ENCODE measurements around the gene ZNF784. TPM values are rescaled to one million over a fixed set of nuclear protein-coding genes. Genes with fewer than 3 reads are reported as not detected.

ZNF784 gene
- total RNA-seq, 1 donor from 2014 or later, result 3.7 TPM

GRCh38 chr19:55603581-55604292 lies 20.6 kb downstream of the ZNF784 start:
- no peak for DNase-seq (ENCODE audit: low read depth, low spot score)

GRCh38 chr19:55603115-55603514 lies 21.3 kb downstream of the ZNF784 start:
- no peak for DNase-seq (ENCODE audit: low read depth, low spot score)

DNA sequence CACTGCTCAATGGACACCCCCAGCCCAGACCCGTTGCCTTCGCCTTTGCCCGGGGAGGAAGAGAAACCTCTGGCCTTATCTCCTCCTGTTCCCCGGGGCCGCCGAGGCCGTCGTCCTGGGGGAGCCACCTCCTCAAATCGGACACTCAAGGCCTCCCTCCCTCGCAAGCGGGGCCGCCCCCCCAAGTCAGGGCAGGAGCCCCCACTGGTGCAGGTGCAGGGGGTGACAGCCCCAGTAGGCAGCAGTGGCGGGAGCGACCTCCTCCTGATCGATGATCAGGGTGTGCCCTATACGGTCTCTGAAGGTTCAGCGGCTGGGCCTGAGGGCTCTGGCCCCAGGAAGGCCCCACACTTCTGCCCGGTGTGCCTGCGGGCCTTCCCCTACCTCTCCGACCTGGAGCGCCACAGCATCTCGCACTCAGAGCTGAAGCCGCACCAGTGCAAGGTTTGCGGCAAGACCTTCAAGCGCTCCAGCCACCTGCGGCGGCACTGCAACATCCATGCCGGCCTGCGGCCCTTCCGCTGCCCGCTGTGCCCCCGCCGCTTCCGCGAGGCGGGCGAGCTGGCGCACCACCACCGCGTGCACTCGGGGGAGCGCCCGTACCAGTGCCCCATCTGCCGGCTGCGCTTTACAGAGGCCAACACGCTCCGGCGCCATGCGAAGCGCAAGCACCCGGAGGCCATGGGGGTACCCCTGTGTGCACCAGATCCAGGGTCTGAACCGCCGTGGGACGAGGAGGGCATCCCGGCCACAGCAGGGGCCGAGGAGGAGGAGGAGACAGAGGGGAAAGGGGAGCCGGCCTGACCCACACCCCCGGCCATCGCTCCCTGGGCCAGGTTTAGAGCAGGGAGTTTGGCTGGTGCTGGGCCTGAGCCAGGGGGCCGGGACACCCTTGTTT lies 22.0 kb downstream of the ZNF784 start:
- DNase-seq (ENCODE audit: low read depth, low spot score), result no peak

GRCh38 chr19:55601084-55601483 lies 23.3 kb downstream of the ZNF784 start:
- DNase-seq (ENCODE audit: low read depth, low spot score), result no peak

DNA sequence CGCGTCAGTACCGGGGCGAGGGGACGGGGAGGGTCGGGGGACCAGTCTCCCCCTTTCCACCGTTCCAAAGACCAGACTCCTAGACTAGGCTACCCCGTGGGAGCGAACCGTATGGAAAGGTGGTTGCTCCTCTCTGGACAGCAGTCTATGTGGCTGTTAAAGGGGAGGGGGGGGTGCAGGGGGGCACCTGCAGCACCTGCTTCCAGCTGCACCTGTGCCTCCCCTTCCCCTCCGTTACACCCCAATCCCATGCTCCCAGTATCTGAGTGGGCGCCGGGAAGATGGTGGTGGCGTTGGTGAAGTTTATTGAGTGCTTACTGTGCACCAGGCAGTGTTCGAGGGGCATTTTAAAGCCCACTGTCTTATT lies 23.7 kb downstream of the ZNF784 start:
- no peak for DNase-seq (ENCODE audit: low read depth, low spot score)

DNA sequence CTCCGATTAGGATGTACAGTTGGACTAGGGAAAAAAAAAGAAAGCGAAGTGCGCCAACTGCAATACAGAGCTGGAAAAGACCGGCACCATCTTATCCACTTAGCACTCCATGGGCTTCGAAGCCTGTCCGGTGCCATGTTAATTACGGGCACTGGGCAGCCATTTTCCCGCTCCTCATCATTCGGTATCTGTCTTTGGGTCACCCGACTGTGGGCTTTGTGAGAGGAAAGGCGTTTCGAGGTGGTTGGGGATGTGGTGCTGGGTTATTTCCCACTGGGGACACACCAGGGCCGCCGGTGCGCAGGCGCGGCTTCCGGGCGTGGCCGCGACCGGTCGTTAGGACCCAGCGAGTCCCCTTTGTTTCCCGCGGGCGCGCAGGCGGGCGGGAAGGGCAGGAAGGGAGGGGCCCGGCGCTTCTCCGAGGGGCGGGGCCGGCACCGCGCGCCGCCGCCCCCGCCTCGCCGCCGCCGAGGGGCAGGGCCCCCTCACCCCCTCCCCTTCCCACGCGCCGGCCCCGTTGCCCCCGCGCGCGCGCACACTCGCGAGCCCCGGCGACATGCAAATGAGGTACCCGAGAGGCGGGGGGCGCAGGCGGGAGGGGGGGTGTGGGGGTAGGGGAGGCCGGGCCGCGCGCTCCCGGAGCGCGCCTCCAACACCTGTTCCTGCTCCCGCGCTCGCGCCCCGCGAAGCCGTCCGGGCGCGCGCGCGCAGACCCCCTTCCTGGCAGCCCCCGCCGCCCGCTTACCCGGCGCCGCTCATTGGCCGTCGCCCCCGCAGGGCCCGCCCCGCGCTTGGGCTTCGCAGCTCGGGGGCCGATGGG lies 24.3 kb downstream of the ZNF784 start, which contains the start of gene ZNF524:
Gene ZNF524 (plus strand): TSS at position 447 of the 820 bp plus-strand sequence. CDS start 1,825 bp downstream, outside the sequence.
- peak; percentile 56 for DNase-seq (ENCODE audit: low read depth, low spot score)

DNA sequence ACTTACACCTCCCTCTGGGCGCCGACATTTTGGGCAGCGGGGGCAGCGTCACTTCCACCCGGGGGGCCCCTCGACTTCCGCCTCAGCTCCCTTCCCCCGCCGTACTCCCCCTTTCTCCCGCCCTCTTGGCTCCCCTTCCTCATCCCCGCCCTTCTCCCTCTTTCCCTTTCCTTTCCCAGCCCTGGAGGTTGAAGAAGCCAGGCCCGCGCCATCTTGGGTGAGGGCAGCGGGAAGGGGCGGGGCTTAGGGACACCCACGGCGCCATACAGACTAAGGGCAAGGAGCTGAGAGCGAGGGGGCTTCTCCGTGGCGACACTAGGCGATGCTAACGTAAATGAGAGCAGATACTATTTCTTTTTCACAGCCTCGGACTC lies 24.9 kb downstream of the ZNF784 start, which contains the start of gene FIZ1:
Gene FIZ1 (minus strand): TSS at position 50 of the 374 bp plus-strand sequence. CDS start 1,652 bp downstream, outside the sequence.
- peak; percentile 96 for DNase-seq (ENCODE audit: low read depth, low spot score)

DNA sequence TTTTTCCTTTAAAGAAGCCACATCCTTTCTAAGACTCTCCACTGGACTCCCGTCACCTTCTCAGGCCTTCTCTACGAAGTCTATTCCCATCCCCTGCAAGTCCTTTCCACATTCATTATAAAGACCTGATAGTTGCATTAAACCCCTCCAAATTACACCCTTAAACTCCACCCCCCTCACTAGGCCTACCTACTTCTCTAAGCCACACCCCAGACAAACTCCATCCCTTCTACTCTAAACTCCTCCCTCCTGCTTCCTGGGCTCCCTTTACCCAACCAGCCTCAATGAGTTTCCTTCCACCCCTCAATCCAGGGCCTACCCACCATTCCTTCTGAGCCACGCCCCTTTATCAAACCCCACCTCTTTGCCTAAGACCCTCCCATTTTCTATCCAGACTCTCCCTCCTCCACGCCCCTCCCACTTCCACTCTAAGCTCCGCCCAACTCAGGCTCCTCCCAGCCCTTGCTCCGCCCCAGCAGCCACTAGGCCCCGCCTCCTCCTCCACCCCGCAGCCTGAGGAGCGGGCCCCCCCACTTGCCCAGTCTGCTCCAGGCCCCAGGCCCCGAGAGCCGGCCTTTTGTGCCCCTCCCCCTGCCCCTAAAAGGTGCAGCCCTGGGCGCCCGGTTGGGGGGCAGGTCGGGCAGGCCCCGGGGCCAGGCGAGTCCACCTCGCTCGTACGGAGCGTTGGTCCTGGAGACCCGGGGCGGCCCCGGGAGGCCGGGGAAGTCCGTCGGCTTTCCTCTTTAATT lies 25.5 kb downstream of the ZNF784 start:
- DNase-seq (ENCODE audit: low read depth, low spot score), result peak; percentile 85

- no peak for DNase-seq (ENCODE audit: low read depth, low spot score)
Observed at GRCh38 chr19:55598034-55598433, 26.3 kb downstream of the ZNF784 start.

- no peak for DNase-seq (ENCODE audit: low read depth, low spot score)
Observed at GRCh38 chr19:55597501-55597921, 26.9 kb downstream of the ZNF784 start.

DNA sequence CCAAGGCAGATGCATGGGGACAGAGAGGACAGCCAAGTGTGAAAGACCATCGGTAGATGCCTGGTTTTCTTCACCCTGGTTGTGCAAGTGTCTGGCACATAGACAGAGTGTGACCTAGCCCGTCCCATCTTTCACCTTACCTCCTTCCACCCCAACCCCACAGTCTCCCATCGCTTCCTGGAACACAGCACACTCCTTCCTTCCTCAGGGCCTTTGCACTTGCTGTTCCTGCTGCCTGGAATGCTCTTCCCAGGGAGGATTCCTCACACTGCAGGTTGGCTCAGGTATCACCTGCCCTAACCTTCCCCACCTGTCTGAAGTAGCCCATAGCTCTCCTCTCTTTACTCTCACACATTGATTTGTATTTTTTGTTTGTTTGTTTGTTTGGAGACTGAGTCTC lies 28.1 kb downstream of the ZNF784 start:
- no peak for DNase-seq (ENCODE audit: low read depth, low spot score)

GRCh38 chr19:55594996-55595545 lies 29.3 kb downstream of the ZNF784 start:
- DNase-seq (ENCODE audit: low read depth, low spot score), result no peak

DNA sequence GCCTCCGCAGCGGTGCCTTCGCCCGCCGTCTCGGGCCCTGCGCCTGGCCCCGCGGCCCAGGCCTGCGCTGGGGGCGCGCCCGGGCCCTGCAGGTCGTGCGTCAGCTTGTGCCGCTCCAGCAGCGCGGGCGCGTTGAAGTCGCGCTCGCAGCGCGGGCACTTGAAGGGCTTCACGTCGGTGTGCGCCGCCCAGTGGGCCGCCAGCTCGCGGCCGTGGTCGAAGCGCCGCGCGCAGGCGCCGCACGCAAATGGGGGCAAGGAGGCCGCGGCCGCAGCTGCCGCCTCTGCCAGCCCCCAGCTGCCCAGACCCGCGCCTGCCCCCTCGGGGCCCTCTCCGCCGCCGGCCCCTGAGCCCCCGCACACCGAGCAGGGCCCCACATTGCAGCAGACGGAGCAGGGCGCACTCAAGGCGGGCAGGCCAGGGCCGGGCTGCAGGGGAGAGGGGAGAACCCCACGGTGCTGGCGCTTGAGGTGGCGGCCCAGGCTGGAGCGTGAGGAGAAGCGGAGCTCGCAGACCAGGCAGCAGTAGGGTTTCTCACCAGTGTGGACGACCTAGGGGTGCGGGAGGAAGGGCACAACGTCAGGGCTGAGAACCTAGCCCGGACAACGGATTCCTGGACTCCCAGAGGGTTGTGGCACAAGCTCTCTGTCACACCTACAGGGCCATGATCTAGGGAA lies 31.1 kb downstream of the ZNF784 start:
- no peak for DNase-seq (ENCODE audit: low read depth, low spot score)

DNA sequence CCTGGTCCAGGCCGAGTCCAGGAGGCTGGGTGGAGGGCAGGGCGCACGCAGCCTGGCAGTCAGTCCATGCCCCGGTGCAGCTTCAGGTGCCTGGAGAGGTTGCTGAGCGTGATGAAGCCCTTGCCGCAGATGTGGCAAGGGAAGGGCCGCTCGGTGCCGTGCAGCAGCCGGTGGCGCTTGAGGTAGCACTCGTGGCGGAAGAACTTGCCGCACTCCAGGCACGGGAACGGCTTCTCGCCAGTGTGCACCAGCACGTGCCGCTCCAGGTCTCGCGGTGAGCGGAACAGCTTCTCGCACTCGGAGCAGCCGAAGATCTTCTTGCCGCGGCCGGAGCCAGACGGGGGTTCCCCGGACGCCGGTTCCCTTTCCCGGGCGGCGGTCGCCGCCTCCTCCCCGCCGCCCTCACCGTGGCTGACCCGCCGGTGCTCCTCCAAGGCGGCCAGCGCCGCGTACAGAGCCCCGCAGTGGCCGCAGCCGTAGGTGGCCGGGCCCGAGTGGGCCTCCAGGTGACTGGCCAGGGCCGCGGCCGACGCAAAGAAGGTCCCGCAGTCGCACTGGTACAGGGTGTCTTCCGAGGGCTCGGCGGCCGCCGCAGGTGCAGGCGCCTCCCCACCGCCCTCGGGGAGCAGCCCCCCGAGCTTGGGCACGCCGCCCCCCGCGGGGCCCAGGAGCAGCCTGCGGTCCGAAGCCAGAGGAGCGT lies 31.8 kb downstream of the ZNF784 start:
- no peak for DNase-seq (ENCODE audit: low read depth, low spot score)

GRCh38 chr19:55591555-55591954 lies 32.8 kb downstream of the ZNF784 start:
- no peak for DNase-seq (ENCODE audit: low read depth, low spot score)

GRCh38 chr19:55590617-55591016 lies 33.7 kb downstream of the ZNF784 start:
- no peak for DNase-seq (ENCODE audit: low read depth, low spot score)

DNA sequence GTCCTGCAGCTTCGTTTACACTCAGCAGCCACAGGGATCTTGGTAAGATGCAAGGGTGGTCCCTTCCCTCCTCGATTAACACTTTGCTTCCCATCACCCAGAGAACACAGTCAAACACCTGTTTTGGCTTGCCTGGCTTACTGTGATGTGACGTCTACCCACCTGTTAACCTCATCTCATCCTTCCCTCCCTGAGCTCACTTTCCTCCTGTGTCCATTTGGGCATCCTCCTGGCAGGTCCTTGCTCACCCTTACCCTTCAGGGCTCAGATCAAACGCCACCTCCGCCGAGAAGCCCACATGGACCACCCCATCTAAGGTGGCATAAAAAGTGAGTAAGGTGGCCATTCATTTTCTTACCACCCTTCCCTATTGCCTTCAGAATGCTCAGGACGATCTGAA lies 34.3 kb downstream of the ZNF784 start:
- DNase-seq (ENCODE audit: low read depth, low spot score), result no peak

GRCh38 chr19:55588738-55589137 lies 35.6 kb downstream of the ZNF784 start:
- DNase-seq (ENCODE audit: low read depth, low spot score), result no peak

GRCh38 chr19:55586976-55587668 lies 37.2 kb downstream of the ZNF784 start:
- DNase-seq (ENCODE audit: low read depth, low spot score), result peak; percentile 63

Measured in pulmonary artery endothelial cell (primary cell).